AG04449 (cell line): Measurements from ENCODE around the gene ETV4.

Experiments
- CTCF ChIA-PET: fragments of 350-600 bp; formaldehyde crosslinking; extraction: SDS; loops from one replicate; lab custom pipeline; 2021; ENCODE audit warnings: antibody characterized with exemption; lab: Yijun Ruan, JAX
- POLR2A ChIA-PET: fragments of 400-600, 350-600 bp; formaldehyde crosslinking; extraction: SDS; loops from one replicate; lab custom pipeline; 2020; ENCODE audit warnings: antibody characterized with exemption, inconsistent platforms; lab: Yijun Ruan, JAX
- DNase-seq: peaks from one replicate; pipeline ENCODE4 v3.0.0-alpha.2; 2010; ENCODE audit warnings: low read depth, low spot score
- H3K4me3 ChIP-seq: 2 replicates; pipeline ENCODE4 v1.5.1; 2011; ENCODE audit warnings: low read depth, mild to moderate bottlenecking, control low read depth, low read length
- TF ChIP-seq, protein P1 (sequence below): IDR thresholded peaks from one replicate; pipeline ENCODE4 v1.5.1; 2011; ENCODE audit warnings: mild to moderate bottlenecking, moderate library complexity, low read length, control low read depth, inconsistent platforms; ENCODE audit not compliant: insufficient read depth; ENCODE audit errors: missing control alignments

Gene ETV4

DNA sequence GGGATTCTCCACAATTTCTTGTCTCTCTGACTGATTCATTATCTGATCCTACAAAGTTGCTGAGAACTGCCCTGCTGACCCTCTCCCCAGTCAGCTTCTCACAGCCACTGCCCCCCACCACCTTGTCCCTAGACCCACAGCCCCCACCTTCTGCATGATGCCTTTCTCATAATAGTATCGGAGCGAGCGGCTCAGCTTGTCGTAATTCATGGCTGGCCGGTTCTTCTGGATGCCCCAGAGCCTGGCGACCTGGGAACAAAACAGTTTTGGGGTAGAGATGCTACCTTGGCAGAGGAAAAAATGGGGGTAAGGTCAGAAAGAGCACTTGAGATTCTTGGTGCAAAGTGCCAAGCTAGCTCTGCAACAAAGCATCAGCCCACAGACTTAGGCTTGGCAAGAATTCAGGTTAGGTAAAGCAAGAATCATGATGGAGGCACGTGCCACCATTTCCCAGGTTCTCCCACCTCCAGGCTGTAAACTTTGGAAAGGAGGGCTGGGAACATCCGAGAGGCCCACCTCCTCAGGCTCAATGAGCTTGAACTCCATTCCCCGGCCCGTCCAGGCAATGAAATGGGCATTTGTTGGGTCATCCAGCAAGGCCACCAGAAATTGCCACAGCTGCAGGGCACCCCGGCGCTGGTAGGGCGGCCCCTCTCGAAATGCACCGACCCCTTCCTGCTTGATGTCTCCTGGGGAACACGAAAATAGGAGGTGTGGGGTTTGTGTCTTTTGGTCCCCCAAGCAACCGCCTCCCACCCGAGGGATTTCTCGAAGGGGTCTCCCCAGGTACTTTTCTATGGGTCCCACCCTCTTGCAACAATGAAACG, 16.9 kb downstream of the ETV4 start:
- ChIA-PET POLR2A (interaction anchor here (0.6 kb wide), 1 partner anchor 185 kb away, joined by 3 read pairs; no protein-coding TSS in a partner anchor), CTCF (interaction anchor here (0.6 to 10.8 kb wide), 7 partner anchors 10 to 165 kb away, joined by 3 to 112 read pairs (median 7); partner anchors contain the start of gene DHX8)
- no peak for DNase-seq
- TF ChIP-seq, protein P1, sequence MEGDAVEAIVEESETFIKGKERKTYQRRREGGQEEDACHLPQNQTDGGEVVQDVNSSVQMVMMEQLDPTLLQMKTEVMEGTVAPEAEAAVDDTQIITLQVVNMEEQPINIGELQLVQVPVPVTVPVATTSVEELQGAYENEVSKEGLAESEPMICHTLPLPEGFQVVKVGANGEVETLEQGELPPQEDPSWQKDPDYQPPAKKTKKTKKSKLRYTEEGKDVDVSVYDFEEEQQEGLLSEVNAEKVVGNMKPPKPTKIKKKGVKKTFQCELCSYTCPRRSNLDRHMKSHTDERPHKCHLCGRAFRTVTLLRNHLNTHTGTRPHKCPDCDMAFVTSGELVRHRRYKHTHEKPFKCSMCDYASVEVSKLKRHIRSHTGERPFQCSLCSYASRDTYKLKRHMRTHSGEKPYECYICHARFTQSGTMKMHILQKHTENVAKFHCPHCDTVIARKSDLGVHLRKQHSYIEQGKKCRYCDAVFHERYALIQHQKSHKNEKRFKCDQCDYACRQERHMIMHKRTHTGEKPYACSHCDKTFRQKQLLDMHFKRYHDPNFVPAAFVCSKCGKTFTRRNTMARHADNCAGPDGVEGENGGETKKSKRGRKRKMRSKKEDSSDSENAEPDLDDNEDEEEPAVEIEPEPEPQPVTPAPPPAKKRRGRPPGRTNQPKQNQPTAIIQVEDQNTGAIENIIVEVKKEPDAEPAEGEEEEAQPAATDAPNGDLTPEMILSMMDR, result no peak
- H3K4me3 ChIP-seq, result no peak overlapping the region

GRCh38 chr17:43528319-43528987, 17.7 kb downstream of the ETV4 start:
- POLR2A ChIA-PET, result interaction anchor here (0.6 kb wide), 1 partner anchor 185 kb away, joined by 3 read pairs; no protein-coding TSS in a partner anchor

GRCh38 chr17:43526886-43527648, 19.1 kb downstream of the ETV4 start:
- no peak for DNase-seq
- no peak overlapping the region for H3K4me3 ChIP-seq
- CTCF ChIA-PET, result interaction anchor here (0.8 to 10.8 kb wide), 9 partner anchors 7 to 148 kb away, joined by 3 to 112 read pairs (median 5); partner anchors contain the start of gene DHX8
- POLR2A ChIA-PET, result no interaction called here
- TF ChIP-seq, protein P1, result no peak

More at GRCh38 chr17:43528319-43528987, 17.7 kb downstream of the ETV4 start:
- no peak for DNase-seq
- CTCF ChIA-PET, result interaction anchor here (0.6 to 10.8 kb wide), 6 partner anchors 9 to 166 kb away, joined by 3 to 112 read pairs (median 6); partner anchors contain the start of gene DHX8
- no peak overlapping the region for H3K4me3 ChIP-seq
- TF ChIP-seq, protein P1, result no peak

- TF ChIP-seq, protein P1, result no peak
- H3K4me3 ChIP-seq, result no peak overlapping the region
- CTCF ChIA-PET, result interaction anchor here (0.9 to 10.8 kb wide), 8 partner anchors 8 to 241 kb away, joined by 3 to 112 read pairs (median 9); no protein-coding TSS in a partner anchor
- POLR2A ChIA-PET, result interaction anchor here (0.9 kb wide), 1 partner anchor 40 kb away, joined by 3 read pairs; no protein-coding TSS in a partner anchor
- no peak for DNase-seq
Measured at GRCh38 chr17:43524945-43525575, 21.1 kb downstream of the ETV4 start.

GRCh38 chr17:43521389-43521788, 24.8 kb downstream of the ETV4 start:
- no peak for DNase-seq

More at GRCh38 chr17:43521389-43521788, 24.8 kb downstream of the ETV4 start:
- no peak overlapping the region for H3K4me3 ChIP-seq
- TF ChIP-seq, protein P1, result no peak
- ChIA-PET POLR2A (no interaction called here), CTCF (interaction anchor here (0.6 to 10.8 kb wide), 13 partner anchors 8 to 238 kb away, joined by 3 to 112 read pairs (median 4); partner anchors contain the start of gene DHX8)
